SH-SY5Y (cell line): ENCODE results near the gene FOSB.

ENCODE experiments used
- GATA2 ChIP-seq: IDR thresholded peaks from 2 replicates; pipeline ENCODE4 v1.6.1; 2011; ENCODE audit warnings: mild to moderate bottlenecking, low read depth, low read length
- GATA3 ChIP-seq: IDR thresholded peaks from 2 replicates; pipeline ENCODE4 v1.6.1; 2011; ENCODE audit warnings: low read depth, mild to moderate bottlenecking, low read length, moderate library complexity

The FOSB gene

DNA sequence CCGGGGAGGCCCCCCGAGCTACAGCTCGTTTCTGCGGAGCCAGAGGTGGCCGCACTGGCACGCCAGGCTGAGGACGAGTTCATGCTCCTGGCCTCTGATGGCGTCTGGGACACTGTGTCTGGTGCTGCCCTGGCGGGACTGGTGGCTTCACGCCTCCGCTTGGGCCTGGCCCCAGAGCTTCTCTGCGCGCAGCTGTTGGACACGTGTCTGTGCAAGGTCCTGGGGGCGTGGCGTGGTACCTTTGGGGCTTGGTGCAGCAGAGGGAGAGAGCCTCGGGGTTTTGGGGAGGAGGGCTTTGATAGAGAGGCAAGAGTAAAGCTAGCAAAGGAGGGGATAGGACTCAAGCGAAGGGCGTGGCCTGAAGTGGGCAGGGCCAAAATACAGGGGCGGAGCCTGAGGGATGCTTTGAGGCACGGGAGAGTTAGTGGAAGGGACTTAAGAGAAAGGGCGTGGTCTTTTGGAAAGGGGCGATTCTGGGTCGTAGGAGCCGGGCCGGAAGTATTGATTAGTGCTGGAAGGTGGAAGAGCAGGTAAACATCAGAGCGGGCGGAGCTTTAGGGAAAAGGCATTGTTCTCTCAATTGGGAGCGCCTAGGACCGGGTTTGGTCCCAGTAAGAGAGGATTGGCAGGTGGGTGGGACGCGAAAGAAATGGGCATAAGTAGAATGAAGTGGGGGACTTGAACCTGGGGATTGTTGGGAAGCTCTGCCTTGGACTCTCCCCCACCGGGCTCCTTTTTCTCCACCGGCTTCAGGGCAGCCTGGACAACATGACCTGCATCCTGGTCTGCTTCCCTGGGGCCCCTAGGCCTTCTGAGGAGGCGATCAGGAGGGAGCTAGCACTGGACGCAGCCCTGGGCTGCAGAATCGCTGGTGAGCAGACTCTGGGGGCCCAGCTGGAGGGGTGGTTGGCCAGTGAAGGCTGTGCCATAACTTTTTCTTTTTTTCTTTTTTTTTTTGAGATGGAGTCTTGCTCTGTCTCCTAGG, 31.7 kb downstream of the FOSB start:
- no peak for TF ChIP-seq GATA3
- no peak for TF ChIP-seq GATA2

DNA sequence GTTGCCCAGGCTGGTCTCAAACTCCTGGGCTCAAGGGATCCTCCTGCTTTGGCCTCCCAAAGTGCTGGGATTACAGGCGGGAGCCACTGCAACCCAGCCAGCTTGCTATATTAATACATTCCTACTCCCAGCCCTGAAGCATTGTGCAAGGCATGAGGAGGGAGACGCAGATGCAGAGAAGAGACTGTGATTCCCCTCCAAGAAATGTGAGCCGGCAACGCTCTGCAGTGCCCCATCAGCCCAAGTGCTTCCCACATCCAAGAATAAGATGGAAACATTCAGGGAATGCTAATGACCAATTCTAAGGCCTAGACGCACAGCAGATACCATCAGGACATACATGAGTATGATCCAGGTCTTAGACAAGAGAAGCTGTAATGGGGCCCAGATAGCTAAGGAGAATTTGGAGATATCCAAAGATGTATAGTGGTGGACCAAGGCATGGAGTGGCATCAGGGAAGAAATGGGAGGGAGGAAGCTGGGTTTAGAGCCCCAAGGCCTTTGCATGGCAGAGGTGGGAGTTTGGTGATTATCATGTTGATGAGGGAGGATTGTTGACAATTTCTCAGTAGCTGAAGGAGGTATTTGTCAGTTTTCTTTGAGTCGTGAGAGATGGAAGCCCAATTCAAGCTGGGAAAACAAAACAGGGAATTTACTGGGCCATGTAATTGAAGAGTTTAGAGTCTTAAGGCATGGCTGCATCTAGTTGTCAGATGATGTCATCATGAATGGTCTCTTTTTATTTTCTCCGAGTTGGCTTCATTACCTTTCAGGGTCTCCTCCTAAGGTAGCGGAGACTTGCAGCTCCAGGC, 33.3 kb downstream of the FOSB start:
- TF ChIP-seq GATA3 = no peak
- no peak for TF ChIP-seq GATA2

DNA sequence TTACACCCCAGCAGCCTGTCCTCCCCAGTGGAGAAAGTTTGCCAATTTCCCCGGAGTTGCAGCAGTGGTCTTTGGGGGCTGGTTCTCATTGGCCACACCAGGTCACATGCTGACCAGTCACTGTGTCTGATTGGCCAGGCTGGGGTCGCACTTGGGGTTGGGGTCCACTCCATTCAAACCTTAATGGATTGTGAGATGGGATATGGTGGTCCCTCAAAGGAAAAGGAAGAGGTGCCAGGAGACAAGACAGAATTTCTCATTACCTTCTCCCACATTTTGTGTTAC, 33.9 kb downstream of the FOSB start:
- TF ChIP-seq GATA3 = no peak
- no peak for TF ChIP-seq GATA2

DNA sequence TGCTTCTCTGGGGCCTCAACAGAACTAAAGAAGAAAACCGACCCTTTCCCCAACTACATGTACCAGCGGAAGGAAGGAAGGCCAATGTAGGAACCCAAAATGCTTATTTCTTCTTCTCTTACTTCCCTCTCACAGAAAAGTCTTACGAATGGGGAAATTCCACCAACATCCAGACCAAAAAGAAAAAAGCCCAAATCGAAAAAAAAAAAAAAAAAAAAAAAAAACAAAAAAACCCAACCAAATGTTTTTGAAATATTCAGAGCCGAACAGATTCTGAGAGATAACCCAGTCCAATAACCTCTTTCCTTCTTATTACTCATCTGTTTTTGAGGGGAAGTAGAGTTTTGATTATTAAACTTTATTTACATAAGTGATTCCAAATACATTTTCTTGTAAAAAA, 34.3 kb downstream of the FOSB start:
- TF ChIP-seq GATA3 (no peak), GATA2 (no peak)

DNA sequence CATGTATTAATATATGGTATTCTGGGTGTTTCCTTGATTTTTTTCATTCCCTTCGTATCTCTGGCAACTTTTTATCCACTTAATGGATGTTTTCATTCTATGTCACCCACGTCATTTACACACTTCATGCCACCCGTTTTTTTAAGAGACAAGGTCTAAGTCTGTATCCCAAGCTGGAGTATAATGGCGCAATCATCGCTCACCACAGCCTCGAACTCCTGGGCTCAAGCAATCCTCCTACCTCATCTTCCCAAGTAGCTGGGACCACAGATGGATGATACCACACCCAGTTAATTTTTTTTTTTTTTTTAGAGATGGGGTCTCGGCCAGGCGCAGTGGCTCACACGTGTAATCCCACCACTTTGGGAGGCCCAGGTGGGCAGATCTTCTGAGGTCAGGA, 36.1 kb downstream of the FOSB start:
- TF ChIP-seq GATA2 (no peak), GATA3 (no peak)

DNA sequence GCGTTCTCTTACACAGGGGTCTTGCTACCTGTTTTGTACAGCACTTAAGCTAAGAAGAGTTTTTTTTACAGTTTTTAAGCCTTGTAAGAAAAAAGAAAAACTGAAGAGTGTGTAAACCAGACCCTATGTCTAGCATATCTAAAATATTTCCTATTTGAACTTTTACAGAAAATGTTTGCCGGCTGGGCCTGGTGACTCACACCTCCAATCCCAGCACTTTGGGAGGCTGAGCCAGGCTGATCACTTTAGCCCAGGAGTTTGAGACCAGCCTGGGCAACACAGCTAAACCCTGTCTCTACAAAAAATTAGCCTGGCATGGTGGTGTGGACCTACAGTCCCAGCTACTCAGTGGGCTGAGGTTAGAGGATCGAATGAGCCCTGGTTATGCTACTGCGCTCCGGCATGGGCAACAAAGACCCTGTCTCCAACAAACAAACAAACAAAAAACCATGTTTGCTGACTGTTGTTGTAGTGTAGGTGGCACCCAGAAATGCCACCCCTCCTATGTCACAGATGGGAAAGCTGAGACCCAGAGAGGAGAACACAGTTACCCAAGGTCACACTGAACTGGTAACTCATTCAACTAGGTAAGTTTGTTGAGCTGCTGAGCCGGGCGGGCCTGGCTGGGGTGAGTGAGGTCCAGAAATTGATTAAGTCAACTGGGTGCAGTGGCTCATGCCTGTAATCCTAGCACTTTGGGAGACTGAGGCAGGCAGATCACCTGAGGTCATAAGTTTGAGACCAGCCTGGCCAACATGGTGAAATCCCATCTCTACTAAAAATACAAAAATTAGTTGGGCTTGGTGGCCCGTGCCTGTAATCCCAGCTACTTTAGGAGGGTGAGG, 37.6 kb downstream of the FOSB start:
- no peak for TF ChIP-seq GATA2
- TF ChIP-seq GATA3 = no peak

DNA sequence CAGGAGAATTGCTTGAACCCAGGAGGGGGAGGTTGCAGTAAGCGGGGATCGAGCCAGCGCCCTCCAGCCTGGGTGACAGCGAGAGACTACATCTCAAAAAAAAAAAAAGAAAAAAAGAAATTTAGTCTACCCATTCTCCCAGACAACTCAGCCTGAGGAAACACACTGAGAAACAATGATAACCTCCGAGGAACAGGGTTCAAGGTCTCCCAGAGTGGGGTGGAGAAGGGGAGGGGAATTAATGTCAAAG, 38.1 kb downstream of the FOSB start:
- TF ChIP-seq GATA3 (no peak), GATA2 (no peak)

DNA sequence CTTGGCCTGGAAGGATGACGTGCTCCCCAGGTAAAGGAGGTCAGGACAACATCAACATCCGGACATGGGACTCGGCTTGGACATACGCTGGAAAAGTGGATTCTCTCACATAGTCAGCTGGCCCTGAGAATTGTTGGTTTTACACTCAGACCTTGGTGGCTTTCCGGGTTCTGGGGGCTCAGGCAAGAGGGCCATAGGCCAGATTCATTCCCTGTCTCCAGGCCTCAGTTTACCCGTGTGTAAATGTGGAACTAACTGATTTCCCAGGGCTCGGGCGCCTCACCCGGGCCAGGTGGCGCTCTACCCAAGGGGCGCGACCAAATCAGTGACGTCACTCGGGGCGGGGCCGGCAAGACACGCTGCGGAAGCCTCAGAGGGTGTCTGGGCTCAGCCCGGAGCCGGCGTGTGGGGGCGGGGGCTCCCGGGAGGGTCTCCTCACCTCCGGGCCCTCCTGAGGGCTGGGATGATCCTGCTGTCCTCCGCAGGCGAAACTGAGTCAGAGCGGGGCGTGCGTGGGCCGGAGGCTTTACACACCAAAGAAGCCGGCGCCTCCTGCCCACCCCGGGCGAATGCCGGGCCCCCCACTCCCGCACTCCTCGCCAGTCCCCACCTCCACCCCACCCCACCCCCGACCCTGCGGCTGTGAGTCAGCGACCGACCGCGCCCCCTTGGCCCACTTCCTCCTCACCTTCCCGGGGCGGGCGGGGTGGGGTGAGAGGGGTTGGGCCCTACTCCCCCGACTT, 38.6 kb downstream of the FOSB start:
- TF ChIP-seq GATA3 (no peak), GATA2 (no peak)

DNA sequence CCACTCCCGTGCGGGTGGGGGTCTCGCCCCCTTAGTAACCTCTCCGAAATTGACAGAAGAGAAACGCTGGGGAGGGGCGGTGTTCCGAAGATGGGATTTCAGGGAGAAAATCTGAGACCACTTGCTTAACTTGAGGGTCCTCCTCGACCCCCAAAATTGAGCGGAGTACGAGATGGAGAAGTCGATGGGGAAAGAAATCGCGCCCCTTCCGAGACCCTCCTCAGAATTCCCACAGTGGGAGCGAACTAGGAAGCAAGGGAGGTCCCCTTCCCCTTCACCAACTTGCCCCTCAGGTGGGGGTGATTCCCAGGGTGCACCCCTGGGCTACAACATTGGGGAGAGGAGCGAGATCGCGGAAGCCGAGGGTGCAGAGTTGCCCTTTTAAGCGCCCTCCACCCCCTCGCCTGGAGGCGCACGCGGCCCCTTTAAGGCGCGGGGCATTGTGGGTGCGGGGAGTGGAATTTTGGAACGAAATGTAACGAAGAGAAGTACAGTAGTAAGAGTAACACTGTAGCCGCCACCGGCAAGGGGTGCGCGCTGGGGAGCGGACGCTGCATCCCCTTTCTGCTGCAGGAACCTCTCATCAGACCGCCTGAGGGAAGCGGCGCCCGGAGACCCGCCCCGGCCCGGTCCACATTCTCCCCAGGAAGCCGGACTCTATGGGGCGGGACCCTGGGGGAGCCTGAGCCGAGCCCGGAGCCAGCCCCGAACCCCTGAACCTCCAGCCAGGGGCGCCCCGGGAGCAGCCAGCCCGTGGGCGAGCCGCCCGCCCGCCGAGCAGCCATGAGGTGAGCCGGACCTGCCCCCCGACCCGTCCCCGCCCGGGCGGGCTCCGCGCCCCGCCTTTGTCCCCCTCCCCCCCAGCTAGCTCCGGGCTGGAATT, 39.4 kb downstream of the FOSB start, which contains the start of gene VASP:
Gene VASP (plus strand): TSS at position 491 of the 883 bp plus-strand sequence. CDS start 293 bp downstream, at position 784.
- TF ChIP-seq GATA2 (no peak), GATA3 (no peak)

DNA sequence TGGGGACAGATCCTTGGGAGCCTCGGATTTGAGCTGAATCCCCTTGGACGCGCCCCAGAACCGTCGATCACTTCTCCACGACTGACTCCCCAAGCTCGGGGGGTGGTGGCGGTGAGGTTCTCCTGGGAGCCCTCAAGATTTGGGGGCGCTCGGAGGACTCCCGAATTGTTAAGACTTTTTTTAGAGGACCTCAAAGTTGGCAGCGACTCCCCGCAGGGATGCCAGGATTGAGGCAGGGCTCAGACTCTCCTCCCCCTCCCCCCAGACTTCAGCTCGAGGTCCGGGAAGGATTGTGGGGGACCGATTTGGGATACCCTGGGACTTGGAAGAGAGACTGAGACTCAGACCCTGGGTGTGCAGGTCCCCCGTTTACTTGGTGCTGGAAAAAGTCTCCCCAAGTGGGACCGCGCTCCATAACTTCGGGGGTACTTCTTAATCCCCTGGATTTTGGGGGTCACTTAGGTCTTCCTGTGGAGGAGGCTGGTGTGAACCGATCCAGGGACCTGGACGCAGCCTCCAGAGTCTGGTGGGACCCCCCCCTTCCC, 40.1 kb downstream of the FOSB start:
- no peak for TF ChIP-seq GATA2
- no peak for TF ChIP-seq GATA3

DNA sequence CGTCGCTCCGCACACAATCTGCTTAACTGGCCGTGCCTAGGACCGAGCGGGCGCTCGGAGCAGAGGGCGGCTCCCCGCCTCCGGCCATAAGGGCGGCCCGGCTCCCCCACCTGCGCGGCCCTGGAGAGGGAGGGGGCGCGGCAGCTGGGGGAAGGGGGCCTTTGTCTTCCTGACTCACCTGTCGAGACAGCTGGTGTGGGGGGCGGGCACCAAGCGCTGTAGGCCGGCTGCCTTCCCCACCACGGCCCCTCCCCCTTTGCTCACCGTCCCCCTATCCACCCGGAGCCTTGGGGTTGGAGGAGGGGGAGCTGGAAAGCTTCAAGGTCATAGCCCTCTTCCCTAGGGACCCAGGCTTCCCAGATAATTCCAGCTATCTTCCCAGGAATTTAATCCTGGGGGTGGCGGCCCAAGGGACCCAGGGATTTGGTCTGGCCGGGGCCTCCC, 40.6 kb downstream of the FOSB start:
- TF ChIP-seq GATA3 (no peak), GATA2 (no peak)
